HepG2 (cell line): ENCODE data around the gene AK4.

Experiments
- EZH2 ChIP-seq: conservative IDR thresholded peaks from 2 replicates; pipeline ENCODE4 v1.6.1; 2012; ENCODE audit warnings: mild to moderate bottlenecking, low read depth, low read length, moderate library complexity
- KLF6 ChIP-seq: IDR thresholded peaks from 2 replicates; pipeline ENCODE4 v1.8.0; 2016; ENCODE audit warnings: missing biosample characterization, missing genetic modification reagents
- MAX ChIP-seq: IDR thresholded peaks from 2 replicates; pipeline ENCODE4 v1.6.1; 2012; ENCODE audit warnings: inconsistent platforms
- NFRKB ChIP-seq: fragments of 450-650 bp; IDR thresholded peaks from 2 replicates; pipeline ENCODE4 v1.6.1; 2017
- THYN1 ChIP-seq: sonication (generic); formaldehyde crosslinking; IDR thresholded peaks from 2 replicates; pipeline ENCODE4 v1.8.1; 2023; ENCODE audit warnings: low read depth, mild to moderate bottlenecking, moderate library complexity, missing genetic modification reagents, borderline replicate concordance
- ZBTB43 ChIP-seq: sonication (generic); formaldehyde crosslinking; conservative IDR thresholded peaks from 2 replicates; pipeline ENCODE4 v1.4.0; 2020; ENCODE audit warnings: missing genetic modification reagents
- ZNF260 ChIP-seq: sonication (generic); formaldehyde crosslinking; IDR thresholded peaks from 2 replicates; pipeline ENCODE4 v1.4.0; 2020; ENCODE audit warnings: missing genetic modification reagents, low read depth, mild to moderate bottlenecking, borderline replicate concordance
- ZNF691 ChIP-seq: sonication (generic); formaldehyde crosslinking; IDR thresholded peaks from 2 replicates; pipeline ENCODE4 v1.4.0; 2020; ENCODE audit warnings: missing genetic modification reagents, low read depth, mild to moderate bottlenecking, borderline replicate concordance
- TF ChIP-seq, protein P1 (sequence below): sonication (generic); formaldehyde crosslinking; IDR thresholded peaks from 2 replicates; pipeline ENCODE4 v1.4.0; 2020; ENCODE audit warnings: missing genetic modification reagents, borderline replicate concordance

DNA sequence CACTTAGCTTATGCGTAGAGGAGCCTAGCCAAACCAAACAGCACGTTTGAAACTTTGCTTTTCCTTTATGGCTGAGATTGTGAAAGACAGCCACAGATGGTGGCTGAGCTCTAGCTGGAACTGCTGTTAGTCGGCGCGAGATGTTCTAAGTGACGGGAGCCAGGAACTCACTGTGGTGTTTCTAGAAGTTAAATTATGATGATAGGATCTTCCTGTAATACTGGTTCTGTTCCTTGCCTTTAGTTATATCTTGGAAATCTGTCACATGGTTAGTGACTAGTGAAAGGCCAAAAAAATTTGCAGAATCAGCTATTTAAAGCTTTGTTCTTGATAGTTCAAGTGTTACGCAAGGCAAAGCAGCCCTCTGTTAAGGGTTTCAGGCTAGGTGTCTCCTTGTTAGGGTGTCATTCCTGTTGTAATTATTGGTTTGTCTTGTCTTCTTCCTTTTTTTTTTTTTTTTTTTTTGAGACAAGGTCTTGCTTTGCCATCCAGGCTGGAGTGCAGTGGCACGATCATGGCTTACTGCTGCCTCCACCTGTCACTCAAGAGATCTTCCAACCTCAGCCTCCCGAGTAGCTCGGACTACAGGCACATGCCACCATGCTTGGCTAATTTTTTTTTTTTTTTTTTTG is 22.6 kb downstream of the AK4 start:
- no peak for TF ChIP-seq ZNF691
- no peak for TF ChIP-seq MAX
- no peak for TF ChIP-seq NFRKB
- TF ChIP-seq, protein P1, sequence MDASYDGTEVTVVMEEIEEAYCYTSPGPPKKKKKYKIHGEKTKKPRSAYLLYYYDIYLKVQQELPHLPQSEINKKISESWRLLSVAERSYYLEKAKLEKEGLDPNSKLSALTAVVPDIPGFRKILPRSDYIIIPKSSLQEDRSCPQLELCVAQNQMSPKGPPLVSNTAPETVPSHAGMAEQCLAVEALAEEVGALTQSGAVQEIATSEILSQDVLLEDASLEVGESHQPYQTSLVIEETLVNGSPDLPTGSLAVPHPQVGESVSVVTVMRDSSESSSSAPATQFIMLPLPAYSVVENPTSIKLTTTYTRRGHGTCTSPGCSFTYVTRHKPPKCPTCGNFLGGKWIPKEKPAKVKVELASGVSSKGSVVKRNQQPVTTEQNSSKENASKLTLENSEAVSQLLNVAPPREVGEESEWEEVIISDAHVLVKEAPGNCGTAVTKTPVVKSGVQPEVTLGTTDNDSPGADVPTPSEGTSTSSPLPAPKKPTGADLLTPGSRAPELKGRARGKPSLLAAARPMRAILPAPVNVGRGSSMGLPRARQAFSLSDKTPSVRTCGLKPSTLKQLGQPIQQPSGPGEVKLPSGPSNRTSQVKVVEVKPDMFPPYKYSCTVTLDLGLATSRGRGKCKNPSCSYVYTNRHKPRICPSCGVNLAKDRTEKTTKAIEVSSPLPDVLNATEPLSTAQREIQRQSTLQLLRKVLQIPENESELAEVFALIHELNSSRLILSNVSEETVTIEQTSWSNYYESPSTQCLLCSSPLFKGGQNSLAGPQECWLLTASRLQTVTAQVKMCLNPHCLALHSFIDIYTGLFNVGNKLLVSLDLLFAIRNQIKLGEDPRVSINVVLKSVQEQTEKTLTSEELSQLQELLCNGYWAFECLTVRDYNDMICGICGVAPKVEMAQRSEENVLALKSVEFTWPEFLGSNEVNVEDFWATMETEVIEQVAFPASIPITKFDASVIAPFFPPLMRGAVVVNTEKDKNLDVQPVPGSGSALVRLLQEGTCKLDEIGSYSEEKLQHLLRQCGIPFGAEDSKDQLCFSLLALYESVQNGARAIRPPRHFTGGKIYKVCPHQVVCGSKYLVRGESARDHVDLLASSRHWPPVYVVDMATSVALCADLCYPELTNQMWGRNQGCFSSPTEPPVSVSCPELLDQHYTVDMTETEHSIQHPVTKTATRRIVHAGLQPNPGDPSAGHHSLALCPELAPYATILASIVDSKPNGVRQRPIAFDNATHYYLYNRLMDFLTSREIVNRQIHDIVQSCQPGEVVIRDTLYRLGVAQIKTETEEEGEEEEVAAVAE (CRISPR knock-in tag): no peak
- TF ChIP-seq KLF6: no peak
- no peak for TF ChIP-seq ZBTB43 (CRISPR knock-in tag)
- no peak for TF ChIP-seq EZH2
- TF ChIP-seq ZNF260 (CRISPR knock-in tag): no peak
- TF ChIP-seq THYN1 (CRISPR knock-in tag): no peak
